Renal pelvis (tissue), 1 donor: ENCODE data around the gene TARP.

Experiments used
- DNase-seq: peaks from one replicate; pipeline ENCODE4 v3.0.0-alpha.2; 2013

TARP gene

GRCh38 chr7:38273286-38273995 is at the start of gene TARP:
TARP (minus strand) TSS chr7:38273636.
- no peak for DNase-seq

GRCh38 chr7:38323156-38323555 is 49.7 kb upstream of the TARP start:
- DNase-seq, result no peak

GRCh38 chr7:38322461-38322860 is 49.0 kb upstream of the TARP start:
- DNase-seq, result no peak

GRCh38 chr7:38321967-38322366 is 48.5 kb upstream of the TARP start:
- no peak for DNase-seq

- no peak for DNase-seq
These were observed 48.1 kb upstream of the TARP start for GRCh38 chr7:38321515-38321944.

- DNase-seq, result no peak
These were observed 47.6 kb upstream of the TARP start for GRCh38 chr7:38321050-38321449.

DNA sequence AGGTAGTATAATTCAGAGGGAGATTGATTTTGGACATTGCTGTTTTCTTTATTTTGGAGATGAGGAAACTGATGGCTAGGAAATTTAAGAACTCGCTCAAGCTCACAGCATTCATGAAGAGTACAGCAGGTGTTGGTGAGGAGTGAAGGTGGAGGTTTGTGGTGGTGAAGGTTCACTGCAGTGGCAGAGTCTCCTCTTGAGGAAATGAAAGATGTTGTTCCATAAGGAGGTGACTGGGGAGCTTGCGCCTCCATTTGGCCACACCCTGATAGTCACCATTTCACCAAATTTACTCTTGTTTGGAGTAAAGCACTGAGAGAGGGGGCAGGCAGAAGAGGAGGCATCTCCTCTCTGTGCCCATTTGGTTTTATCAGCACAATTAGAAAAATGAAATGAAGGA is 46.4 kb upstream of the TARP start:
- DNase-seq, result no peak

DNA sequence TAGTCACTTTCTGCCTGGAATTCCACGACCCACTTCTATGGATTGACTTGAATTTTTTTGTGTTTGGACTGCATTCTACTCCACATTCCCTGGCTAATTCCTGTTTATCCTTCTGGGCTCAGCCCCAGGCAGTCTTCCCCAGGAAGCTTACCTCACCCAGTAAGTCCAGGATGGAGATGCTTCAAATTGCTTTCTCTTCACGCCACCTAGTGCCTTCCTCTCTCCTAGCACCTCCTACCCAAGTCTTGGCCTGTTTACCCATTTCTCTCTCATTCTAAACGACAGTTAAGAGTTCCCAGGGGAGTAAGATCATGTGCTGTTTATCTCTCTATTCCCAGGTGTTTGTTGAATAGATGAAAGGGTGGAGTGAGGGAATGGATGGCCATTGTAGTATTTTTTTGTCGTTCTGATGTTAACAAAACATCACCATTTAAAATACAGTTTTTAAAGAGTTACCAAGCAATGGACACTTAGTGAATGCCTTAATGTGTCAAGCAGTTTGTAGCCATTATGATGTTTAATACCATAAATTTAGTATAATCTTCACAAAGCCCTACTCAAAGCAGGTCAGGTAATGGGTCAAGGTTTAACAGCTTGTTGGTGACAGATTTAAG is 45.5 kb upstream of the TARP start:
- DNase-seq, result peak; percentile 49

DNA sequence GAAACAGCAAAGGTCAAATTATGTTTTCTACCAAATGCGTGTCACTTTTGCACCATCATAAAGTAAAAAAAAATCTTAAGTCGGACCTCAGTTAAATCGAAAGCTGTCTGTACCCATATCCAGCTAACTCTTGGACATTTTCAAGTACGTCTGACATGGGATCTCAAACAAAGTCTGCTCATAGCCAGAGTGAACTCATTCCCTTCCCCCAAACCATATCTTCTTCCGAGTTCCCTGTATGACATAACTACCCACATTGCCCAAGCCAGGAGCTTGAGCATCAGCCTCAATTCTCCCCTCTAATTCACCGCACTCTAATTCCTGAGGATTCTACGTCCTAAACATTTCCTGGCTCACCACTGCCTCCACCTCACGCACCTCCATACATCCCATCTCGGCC is 44.8 kb upstream of the TARP start:
- DNase-seq, result no peak

DNA sequence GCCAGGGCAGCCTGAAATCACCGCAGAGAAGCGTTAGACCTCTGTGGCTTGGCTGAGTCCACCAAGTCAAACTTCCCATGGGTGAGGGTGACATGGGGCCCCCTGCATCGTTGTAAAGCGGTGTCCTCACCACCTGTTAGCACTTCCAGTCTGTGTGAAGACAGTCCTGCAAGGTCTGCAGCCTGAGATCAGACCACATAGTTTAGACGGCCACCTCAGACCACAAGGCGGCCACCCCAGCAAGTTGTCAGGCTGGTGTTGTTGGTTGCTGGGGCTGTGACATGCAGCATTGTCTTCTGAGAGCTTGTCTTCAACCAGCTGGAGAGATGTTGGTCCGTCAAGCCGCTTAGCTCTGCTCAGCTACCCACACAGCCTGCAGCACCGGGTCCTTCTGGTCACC is 44.1 kb upstream of the TARP start:
- no peak for DNase-seq

DNA sequence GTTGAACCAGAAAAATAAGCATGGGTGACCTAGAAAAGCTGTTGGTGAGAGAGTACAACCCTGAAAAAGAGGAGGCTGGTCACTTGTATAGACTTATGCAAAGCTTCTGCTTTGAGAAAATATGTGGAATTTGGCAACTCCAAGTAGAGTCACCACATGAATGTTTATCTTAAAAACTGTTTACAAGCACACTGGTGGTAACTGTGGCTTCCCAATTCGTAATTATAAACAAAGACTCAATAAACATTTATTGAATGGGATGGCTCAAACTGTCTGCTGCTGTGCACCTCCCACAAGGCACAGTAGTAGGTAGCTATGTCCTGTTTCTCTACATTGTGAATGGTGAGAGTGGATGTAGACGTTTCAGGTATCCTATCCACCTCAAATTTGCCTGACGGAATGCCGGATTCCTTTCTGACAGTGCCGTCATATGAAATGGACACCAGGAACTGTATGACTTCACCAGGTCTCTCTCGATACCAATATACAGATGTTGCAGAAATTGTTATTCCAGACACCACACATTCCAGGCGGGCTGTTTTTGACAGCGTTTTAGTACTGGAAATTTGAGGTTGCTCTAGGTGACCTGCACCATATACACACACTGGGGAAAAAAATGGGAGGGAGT is 43.4 kb upstream of the TARP start:
- DNase-seq, result no peak

GRCh38 chr7:38315410-38315809 is 42.0 kb upstream of the TARP start:
- no peak for DNase-seq

DNA sequence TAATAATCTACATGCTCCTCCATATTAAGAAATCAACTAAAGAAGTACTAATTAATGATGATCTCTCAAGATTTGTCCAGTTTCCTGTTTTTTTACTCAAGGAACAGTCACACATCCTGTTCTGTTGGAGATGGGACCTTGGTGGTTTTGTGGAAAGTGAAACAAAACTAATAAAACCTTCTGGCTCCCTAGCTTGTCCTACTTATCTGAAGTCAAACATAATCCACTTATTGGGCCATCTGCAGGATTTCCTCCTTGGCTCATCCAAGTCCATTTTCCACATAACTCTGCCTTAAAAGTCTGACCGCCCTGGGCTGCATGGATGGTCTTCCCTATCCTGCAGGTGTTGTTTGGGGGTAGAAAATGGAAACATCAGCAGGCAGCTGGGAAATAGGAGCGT is 39.4 kb upstream of the TARP start:
- no peak for DNase-seq

GRCh38 chr7:38311329-38311937 is 38.0 kb upstream of the TARP start:
- peak; percentile 50 for DNase-seq

- DNase-seq, result no peak
These were observed 37.2 kb upstream of the TARP start for GRCh38 chr7:38310591-38311101.

DNA sequence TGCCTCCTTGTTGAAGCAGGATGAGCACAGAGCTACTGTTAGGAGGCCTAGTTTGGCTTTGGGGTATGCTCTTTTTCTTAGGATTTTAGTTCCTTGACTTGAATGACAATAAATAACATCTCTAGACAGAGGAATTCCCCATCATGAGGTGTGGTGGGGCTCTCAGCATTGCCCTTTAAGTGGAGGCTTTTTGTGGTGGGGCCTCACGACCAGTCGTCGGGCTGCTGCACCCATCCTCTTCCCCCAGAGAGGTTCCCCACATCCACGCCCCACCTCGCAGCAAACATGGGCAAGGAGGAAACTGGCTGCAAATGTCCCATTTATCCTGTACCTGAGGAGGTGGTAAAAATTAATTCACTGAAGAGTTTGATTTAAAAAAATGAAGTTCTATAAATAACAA is 36.1 kb upstream of the TARP start:
- no peak for DNase-seq

DNA sequence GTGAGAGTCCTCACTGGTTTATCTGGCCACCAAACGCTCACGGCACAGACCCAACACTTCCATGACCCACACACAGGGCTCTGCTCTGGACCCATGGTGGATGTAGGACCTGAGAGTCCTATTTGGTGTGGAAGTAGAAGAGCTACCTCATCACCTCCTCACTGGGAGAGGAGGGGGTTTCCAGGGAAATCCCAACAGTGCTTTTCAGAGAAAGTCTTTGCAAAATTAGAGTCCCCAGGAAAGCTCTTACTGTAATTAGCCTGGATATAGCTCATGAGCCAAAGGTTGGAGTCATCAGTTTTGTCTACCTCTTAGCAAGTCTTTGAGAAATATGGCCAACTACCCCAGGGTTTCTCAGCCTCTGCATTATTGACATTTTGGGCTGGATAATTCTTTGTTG is 34.7 kb upstream of the TARP start:
- no peak for DNase-seq

DNA sequence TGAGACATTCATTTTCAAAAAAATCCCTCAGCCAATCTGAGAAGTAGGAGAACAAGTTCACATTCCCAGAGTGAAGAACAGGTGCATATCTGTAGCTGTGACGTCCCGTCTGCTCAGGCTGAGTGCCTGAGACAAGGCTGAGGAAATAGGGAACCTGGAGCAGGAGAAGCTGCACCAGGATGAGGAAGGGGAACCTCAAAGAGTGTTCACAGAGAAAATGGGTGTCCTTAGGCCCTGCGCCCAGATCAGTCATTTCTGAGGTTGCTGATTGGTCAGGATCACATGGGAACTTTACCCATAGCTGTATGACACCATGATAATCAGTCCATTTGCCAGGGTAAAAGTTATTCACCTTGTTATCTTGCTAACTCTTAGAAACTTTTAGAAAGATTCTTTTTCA is 34.2 kb upstream of the TARP start:
- DNase-seq, result no peak

- no peak for DNase-seq
These were observed 33.5 kb upstream of the TARP start for GRCh38 chr7:38306914-38307313.

DNA sequence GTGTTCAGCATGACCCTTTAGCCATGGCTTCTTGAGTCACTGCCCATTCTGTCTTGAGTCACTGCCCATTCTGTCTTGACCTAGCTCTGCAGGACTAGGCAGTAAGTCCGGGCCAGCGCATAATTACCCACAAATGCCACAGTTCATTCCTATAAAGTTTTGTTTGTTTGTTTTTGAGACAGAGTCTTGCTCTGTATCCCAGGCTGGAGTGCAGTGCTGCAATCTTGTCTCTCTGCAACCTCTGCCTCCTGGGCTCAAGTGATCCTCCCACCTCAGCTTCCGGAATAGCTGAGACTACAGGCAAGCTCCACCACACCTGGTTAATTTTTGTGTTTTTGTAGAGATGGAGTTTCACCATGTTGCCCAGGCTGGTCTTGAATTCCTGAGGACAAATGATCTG is 32.7 kb upstream of the TARP start:
- DNase-seq, result peak; percentile 45

GRCh38 chr7:38303866-38304265 is 30.4 kb upstream of the TARP start:
- no peak for DNase-seq

DNA sequence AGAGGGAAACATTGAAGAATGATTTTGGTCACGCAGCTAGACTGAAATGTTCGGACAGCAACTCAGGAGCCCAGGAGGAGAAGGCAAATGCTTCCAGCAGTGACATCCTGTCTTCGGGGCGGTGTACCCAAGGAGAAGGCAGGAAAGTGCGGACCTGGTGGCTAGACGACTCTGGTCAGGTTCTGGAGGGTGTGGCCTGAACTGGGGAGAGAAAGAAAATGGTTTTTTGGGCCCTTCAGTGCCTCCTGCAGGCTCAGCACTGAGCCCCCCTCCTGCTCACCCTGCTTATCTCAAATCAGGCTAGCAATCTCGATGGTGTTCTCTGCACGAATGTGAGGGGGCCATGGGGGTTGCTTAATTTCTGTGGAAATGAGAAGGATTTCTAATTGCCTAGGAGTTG is 26.7 kb upstream of the TARP start:
- no peak for DNase-seq
